ENCODE data around the gene NPAS1.
"Not testable (repeated sequence)": the region's sequence is repeated elsewhere in the genome, so short reads cannot be mapped to it uniquely, and the experiment has no call there.

NPAS1 gene

DNA sequence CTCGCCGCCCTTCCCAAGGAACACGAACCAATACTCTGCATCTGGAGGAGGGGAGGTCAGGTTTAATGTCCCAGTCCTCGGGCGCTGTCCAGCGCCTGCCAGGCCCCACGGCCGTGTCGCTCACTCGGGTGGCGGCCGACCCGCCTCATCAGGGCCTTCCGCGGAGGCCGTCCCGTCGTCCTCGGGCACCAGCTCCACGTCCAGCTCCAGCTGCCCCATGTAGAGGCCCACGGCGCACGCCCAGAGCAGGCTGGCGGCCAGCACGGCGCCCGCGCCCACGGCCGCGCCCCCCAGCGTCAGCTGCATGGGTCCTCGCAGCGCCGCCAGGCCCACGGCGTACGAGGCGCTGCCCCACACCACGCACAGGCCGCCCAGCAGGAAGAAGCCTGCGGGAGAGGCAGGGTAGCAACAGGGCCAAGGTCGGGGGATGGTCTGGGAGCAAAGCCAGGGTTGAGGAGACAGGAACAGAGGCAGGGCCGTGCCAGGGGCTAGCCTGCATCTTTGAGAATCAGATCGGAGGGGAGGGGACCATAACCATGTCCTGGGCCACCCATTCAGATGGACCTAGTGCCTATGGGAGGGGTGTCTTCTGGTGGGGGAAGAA, 26.3 kb downstream of the NPAS1 start:
- Histone ChIP-seq H3K27me3 (ENCODE audit: control insufficient read depth, insufficient read depth, low read length) (no peaks in the 10 kb centered on the region), H3K9ac (ENCODE audit: low read length) (no peak overlapping the region), H3K4me3 (ENCODE audit: low read length) (no peak overlapping the region), H3K36me3 (ENCODE audit: control insufficient read depth, insufficient read depth, low read length) (no peaks in the 10 kb centered on the region), H3K4me1 (ENCODE audit: control insufficient read depth, insufficient read depth, low read length) (peaks cover 7% of the 10 kb centered on the region), H3K9me3 (ENCODE audit: control insufficient read depth, low read length) (no peaks in the 10 kb centered on the region)

DNA sequence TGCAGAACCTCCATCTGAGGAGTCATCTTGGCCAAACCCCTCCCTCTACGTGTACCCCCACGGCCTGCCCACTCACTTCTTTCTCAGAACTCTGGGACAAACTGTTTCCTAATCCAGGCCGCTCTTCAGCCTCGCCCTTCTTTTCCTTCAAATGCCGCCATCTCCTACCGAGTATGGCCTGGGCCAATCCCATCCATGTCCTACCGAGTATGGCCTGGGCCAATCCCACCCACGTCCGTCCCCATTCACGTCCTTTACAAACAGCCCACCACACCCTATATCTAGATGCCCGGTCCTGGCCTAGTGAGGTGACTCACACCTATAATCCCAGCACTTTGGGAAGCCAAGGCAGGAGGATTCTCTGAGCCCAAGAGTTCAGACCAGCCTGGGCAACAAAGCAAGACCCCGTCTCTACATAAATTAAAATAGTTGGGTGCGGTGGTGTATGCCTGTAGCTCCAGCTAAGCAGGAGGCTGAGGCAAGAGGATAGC, 27.7 kb downstream of the NPAS1 start:
- H3K4me1 ChIP-seq (ENCODE audit: control insufficient read depth, insufficient read depth, low read length) = peaks cover 7% of the 10 kb centered on the region
- no peaks in the 10 kb centered on the region for H3K9me3 ChIP-seq (ENCODE audit: control insufficient read depth, low read length)
- no peak overlapping the region for H3K9ac ChIP-seq (ENCODE audit: low read length)
- H3K36me3 ChIP-seq (ENCODE audit: control insufficient read depth, insufficient read depth, low read length) = no peaks in the 10 kb centered on the region
- H3K4me3 ChIP-seq (ENCODE audit: low read length) = no peak overlapping the region
- H3K27me3 ChIP-seq (ENCODE audit: control insufficient read depth, insufficient read depth, low read length) = no peaks in the 10 kb centered on the region

GRCh38 chr19:47047763-47048405, 28.2 kb downstream of the NPAS1 start:
- Histone ChIP-seq H3K4me1 (ENCODE audit: control insufficient read depth, insufficient read depth, low read length) (peaks cover 7% of the 10 kb centered on the region), H3K36me3 (ENCODE audit: control insufficient read depth, insufficient read depth, low read length) (no peaks in the 10 kb centered on the region), H3K4me3 (ENCODE audit: low read length) (peak overlapping the region; percentile 82), H3K9ac (ENCODE audit: low read length) (peak overlapping the region; percentile 59), H3K9me3 (ENCODE audit: control insufficient read depth, low read length) (no peaks in the 10 kb centered on the region), H3K27me3 (ENCODE audit: control insufficient read depth, insufficient read depth, low read length) (no peaks in the 10 kb centered on the region)

DNA sequence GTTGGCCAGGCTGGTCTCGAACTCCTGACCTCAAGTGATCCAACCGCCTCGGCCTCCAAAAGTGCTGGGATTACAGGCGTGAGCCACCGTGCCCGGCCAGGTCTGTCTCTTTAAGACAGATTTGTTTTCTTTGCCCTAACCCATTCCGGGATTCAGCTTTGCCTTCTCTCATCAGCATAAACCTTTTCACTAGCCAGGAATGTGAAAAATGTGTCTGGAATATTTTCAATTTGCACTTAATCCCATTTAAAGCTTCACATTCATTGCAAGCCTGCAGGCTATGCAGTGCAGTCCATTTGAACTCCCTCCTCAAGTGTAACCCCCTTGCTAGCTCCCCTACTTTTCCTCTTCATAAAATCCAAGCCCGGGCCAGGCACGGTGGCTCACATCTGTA, 29.7 kb downstream of the NPAS1 start:
- no peaks in the 10 kb centered on the region for H3K9me3 ChIP-seq (ENCODE audit: control insufficient read depth, low read length)
- H3K4me1 ChIP-seq (ENCODE audit: control insufficient read depth, insufficient read depth, low read length) = peaks cover 7% of the 10 kb centered on the region
- H3K27me3 ChIP-seq (ENCODE audit: control insufficient read depth, insufficient read depth, low read length) = no peaks in the 10 kb centered on the region
- H3K9ac ChIP-seq (ENCODE audit: low read length) = no peak overlapping the region
- H3K4me3 ChIP-seq (ENCODE audit: low read length) = no peak overlapping the region
- no peaks in the 10 kb centered on the region for H3K36me3 ChIP-seq (ENCODE audit: control insufficient read depth, insufficient read depth, low read length)

- H3K4me1 ChIP-seq (ENCODE audit: control insufficient read depth, insufficient read depth, low read length); H3K9ac ChIP-seq (ENCODE audit: low read length): not testable (repeated sequence)
Measured at GRCh38 chr19:47050562-47050961, 30.9 kb downstream of the NPAS1 start.

DNA sequence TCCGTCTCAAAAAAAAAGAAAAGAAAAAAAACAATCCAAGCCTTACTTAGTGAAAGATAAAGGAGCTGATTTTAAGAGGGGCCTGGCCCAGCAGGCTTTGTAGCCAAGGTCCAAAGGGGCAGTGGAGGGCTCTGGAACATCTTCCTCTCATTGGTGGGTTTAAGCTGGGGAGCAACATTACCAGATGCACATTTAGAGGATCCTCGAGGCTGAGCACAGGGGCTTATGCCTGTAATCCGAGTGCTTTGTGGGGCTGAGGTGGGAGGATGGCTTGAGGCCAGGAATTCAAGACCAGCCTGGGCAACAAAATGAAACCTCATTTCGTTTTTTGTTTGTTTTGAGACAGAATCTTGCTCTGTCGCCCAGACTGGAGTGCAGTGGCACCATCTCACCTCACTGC, 36.8 kb downstream of the NPAS1 start:
- Histone ChIP-seq H3K27me3 (ENCODE audit: control insufficient read depth, insufficient read depth, low read length) (no peaks in the 10 kb centered on the region), H3K9ac (ENCODE audit: low read length) (no peak overlapping the region), H3K36me3 (ENCODE audit: control insufficient read depth, insufficient read depth, low read length) (no peaks in the 10 kb centered on the region), H3K9me3 (ENCODE audit: control insufficient read depth, low read length) (no peaks in the 10 kb centered on the region), H3K4me3 (ENCODE audit: low read length) (no peak overlapping the region), H3K4me1 (ENCODE audit: control insufficient read depth, insufficient read depth, low read length) (peaks cover 11% of the 10 kb centered on the region)

More at GRCh38 chr19:47050562-47050961, 30.9 kb downstream of the NPAS1 start:
- H3K9me3 ChIP-seq (ENCODE audit: control insufficient read depth, low read length); H3K36me3 ChIP-seq (ENCODE audit: control insufficient read depth, insufficient read depth, low read length); H3K4me3 ChIP-seq (ENCODE audit: low read length); H3K27me3 ChIP-seq (ENCODE audit: control insufficient read depth, insufficient read depth, low read length): not testable (repeated sequence)

GRCh38 chr19:47057328-47057727, 37.7 kb downstream of the NPAS1 start:
- peaks cover 11% of the 10 kb centered on the region for H3K4me1 ChIP-seq (ENCODE audit: control insufficient read depth, insufficient read depth, low read length)
- H3K9ac ChIP-seq (ENCODE audit: low read length) = no peak overlapping the region
- no peaks in the 10 kb centered on the region for H3K9me3 ChIP-seq (ENCODE audit: control insufficient read depth, low read length)
- no peak overlapping the region for H3K4me3 ChIP-seq (ENCODE audit: low read length)
- no peaks in the 10 kb centered on the region for H3K36me3 ChIP-seq (ENCODE audit: control insufficient read depth, insufficient read depth, low read length)
- no peaks in the 10 kb centered on the region for H3K27me3 ChIP-seq (ENCODE audit: control insufficient read depth, insufficient read depth, low read length)

- H3K36me3 ChIP-seq (ENCODE audit: control insufficient read depth, insufficient read depth, low read length) = no peaks in the 10 kb centered on the region
- H3K4me1 ChIP-seq (ENCODE audit: control insufficient read depth, insufficient read depth, low read length) = peaks cover 11% of the 10 kb centered on the region
- no peak overlapping the region for H3K4me3 ChIP-seq (ENCODE audit: low read length)
- no peak overlapping the region for H3K9ac ChIP-seq (ENCODE audit: low read length)
- H3K27me3 ChIP-seq (ENCODE audit: control insufficient read depth, insufficient read depth, low read length) = no peaks in the 10 kb centered on the region
- H3K9me3 ChIP-seq (ENCODE audit: control insufficient read depth, low read length) = no peaks in the 10 kb centered on the region
Measured at GRCh38 chr19:47058621-47059022, 39.0 kb downstream of the NPAS1 start.

DNA sequence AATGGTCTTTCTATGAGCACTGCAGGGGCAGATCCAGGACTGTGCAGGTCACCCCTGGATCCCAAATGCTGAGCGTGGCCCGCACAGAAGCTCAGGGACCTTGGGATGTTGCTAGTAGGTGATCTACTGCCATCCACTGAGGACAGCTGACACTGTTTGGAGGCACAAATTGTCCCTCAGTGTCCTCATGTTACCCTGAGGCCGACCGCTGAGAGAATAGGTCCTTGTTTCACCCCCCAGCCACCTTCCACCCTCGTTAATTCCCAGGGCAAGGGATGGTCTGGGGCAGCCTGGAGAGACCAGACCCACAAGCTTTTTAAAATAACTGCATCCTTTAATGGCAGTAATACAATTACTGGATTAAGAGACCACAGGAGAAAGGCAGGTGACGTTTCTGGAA, 44.2 kb downstream of the NPAS1 start:
- H3K9me3 ChIP-seq (ENCODE audit: control insufficient read depth, low read length) = no peaks in the 10 kb centered on the region
- no peak overlapping the region for H3K9ac ChIP-seq (ENCODE audit: low read length)
- H3K4me3 ChIP-seq (ENCODE audit: low read length) = no peak overlapping the region
- H3K27me3 ChIP-seq (ENCODE audit: control insufficient read depth, insufficient read depth, low read length) = no peaks in the 10 kb centered on the region
- H3K4me1 ChIP-seq (ENCODE audit: control insufficient read depth, insufficient read depth, low read length) = peaks cover under 1% of the 10 kb centered on the region
- H3K36me3 ChIP-seq (ENCODE audit: control insufficient read depth, insufficient read depth, low read length) = peaks cover 7% of the 10 kb centered on the region

GRCh38 chr19:47065242-47065641, 45.6 kb downstream of the NPAS1 start:
- Histone ChIP-seq H3K9me3 (ENCODE audit: control insufficient read depth, low read length) (no peaks in the 10 kb centered on the region), H3K4me1 (ENCODE audit: control insufficient read depth, insufficient read depth, low read length) (no peaks in the 10 kb centered on the region), H3K9ac (ENCODE audit: low read length) (no peak overlapping the region), H3K4me3 (ENCODE audit: low read length) (no peak overlapping the region), H3K36me3 (ENCODE audit: control insufficient read depth, insufficient read depth, low read length) (peaks cover 7% of the 10 kb centered on the region), H3K27me3 (ENCODE audit: control insufficient read depth, insufficient read depth, low read length) (no peaks in the 10 kb centered on the region)

DNA sequence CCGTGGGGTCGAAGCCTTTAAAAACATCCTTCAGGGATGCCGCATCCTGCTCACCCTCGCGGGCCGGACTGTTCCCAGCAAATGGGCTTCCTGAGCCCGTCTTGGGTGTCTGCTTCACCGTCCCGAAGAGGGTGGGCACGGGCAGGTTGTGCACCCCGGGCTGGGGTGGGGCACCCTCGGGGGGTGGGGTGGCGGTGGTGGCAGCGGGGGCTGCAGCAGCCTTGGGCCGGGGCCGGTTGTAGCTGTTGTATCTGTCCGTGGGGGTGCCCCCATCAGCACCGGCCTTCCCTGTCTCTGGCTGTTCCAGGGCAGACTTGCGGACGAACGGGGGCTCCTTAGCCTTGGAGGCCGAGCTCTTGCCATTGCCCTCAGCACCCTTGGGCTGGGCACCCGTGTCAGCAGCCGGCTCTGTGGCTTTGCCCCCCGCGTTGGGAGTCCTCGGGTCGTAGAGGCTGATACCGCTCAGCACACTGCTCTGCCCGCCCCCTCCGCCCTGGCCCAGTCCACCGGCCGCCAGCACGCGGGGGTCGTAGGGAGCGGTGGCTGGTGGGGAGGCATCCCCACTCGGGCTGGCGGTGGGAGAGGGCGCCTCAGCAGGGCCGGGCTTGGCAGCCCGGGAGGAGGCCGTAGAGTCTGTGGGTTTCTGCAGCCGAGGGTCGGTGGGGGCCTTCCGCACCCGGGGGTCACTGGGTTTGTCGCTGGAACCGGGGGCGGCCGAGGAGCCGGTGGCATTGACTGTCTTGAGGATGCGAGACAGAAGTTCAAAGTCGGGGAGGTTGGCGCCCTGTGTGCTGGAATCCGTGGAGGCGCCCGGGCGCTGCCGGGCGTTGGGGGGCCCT, 47.0 kb downstream of the NPAS1 start:
- Histone ChIP-seq H3K4me1 (ENCODE audit: control insufficient read depth, insufficient read depth, low read length) (no peaks in the 10 kb centered on the region), H3K9ac (ENCODE audit: low read length) (no peak overlapping the region), H3K27me3 (ENCODE audit: control insufficient read depth, insufficient read depth, low read length) (no peaks in the 10 kb centered on the region), H3K36me3 (ENCODE audit: control insufficient read depth, insufficient read depth, low read length) (peaks cover 15% of the 10 kb centered on the region), H3K9me3 (ENCODE audit: control insufficient read depth, low read length) (no peaks in the 10 kb centered on the region), H3K4me3 (ENCODE audit: low read length) (no peak overlapping the region)

- peaks cover 22% of the 10 kb centered on the region for H3K36me3 ChIP-seq (ENCODE audit: control insufficient read depth, insufficient read depth, low read length)
Measured at GRCh38 chr19:47067215-47067847, 47.7 kb downstream of the NPAS1 start.

More at GRCh38 chr19:47067215-47067847, 47.7 kb downstream of the NPAS1 start:
- H3K4me1 ChIP-seq (ENCODE audit: control insufficient read depth, insufficient read depth, low read length) = no peaks in the 10 kb centered on the region
- H3K9me3 ChIP-seq (ENCODE audit: control insufficient read depth, low read length) = no peaks in the 10 kb centered on the region
- no peak overlapping the region for H3K4me3 ChIP-seq (ENCODE audit: low read length)
- no peak overlapping the region for H3K9ac ChIP-seq (ENCODE audit: low read length)
- H3K27me3 ChIP-seq (ENCODE audit: control insufficient read depth, insufficient read depth, low read length) = no peaks in the 10 kb centered on the region
